HG03460 (cell line): ENCODE results near the gene CST6.

Source experiments
- ATAC-seq: cut with Tn5 transposase; IDR thresholded peaks from one replicate; pipeline ENCODE4 v1.9.1; 2021; ENCODE audit not compliant: unreplicated experiment

The CST6 gene

GRCh38 chr11:66011785-66012303, at the start of gene CST6:
TSS of gene CST6 (plus strand) at chr11:66012008. CDS start at chr11:66012045, 37 bp downstream.
- no peak for ATAC-seq

- no peak for ATAC-seq
These were observed 49.7 kb upstream of the CST6 start for GRCh38 chr11:65962141-65962564.

GRCh38 chr11:65964906-65965305, 46.9 kb upstream of the CST6 start:
- ATAC-seq = no peak

- no peak for ATAC-seq
These were observed 45.6 kb upstream of the CST6 start for GRCh38 chr11:65965986-65966762.

GRCh38 chr11:65967329-65967934, 44.4 kb upstream of the CST6 start:
- no peak for ATAC-seq

GRCh38 chr11:65968600-65969482, 43.0 kb upstream of the CST6 start:
- ATAC-seq = no peak

- ATAC-seq = no peak
These were observed 39.7 kb upstream of the CST6 start for GRCh38 chr11:65972116-65972515.

GRCh38 chr11:65973439-65974110, 38.2 kb upstream of the CST6 start:
- ATAC-seq = no peak

- ATAC-seq = no peak
These were observed 36.0 kb upstream of the CST6 start for GRCh38 chr11:65975771-65976170.

GRCh38 chr11:65976216-65977176, 35.3 kb upstream of the CST6 start:
- ATAC-seq = no peak

- no peak for ATAC-seq
These were observed 34.0 kb upstream of the CST6 start for GRCh38 chr11:65977621-65978390.

- ATAC-seq = no peak
These were observed 33.2 kb upstream of the CST6 start for GRCh38 chr11:65978391-65979238.

- ATAC-seq = no peak
These were observed 32.5 kb upstream of the CST6 start for GRCh38 chr11:65979261-65979759.

GRCh38 chr11:65981101-65981740, 30.6 kb upstream of the CST6 start:
- ATAC-seq = no peak

GRCh38 chr11:65981972-65982823, 29.6 kb upstream of the CST6 start:
- ATAC-seq = no peak

- ATAC-seq = no peak
These were observed 28.8 kb upstream of the CST6 start for GRCh38 chr11:65982824-65983588.
